ENCODE results near the gene FHDC1.

FHDC1 gene

GRCh38 chr4:152970102-152970820 lies 34.1 kb downstream of the FHDC1 start:
- ChIA-PET POLR2A (interaction anchor here (0.8 kb wide), 1 partner anchor 31 kb away, joined by 3 read pairs; no protein-coding TSS in a partner anchor), CTCF (interaction anchor here (0.9 kb wide), 2 partner anchors 14 to 113 kb away, joined by 3 to 5 read pairs; no protein-coding TSS in a partner anchor)
- TF ChIP-seq ARNT (IDR thresholded peaks at IDR 0.05) (no peak), PKNOX1 (IDR thresholded peaks at IDR 0.05) (peak; percentile 46), ELF4 (IDR thresholded peaks at IDR 0.05) (no peak), NFRKB (IDR thresholded peaks at IDR 0.05) (no peak)
- DNase-seq (ENCODE audit: extremely low spot score), result no peak

GRCh38 chr4:152971053-152971452 lies 34.9 kb downstream of the FHDC1 start:
- CTCF ChIA-PET, result no interaction called here
- POLR2A ChIA-PET, result interaction anchor here (0.8 kb wide), 1 partner anchor 30 kb away, joined by 3 read pairs; no protein-coding TSS in a partner anchor
- TF ChIP-seq ZNF384 (IDR thresholded peaks at IDR 0.05) (no peak), PKNOX1 (IDR thresholded peaks at IDR 0.05) (no peak), ELF4 (IDR thresholded peaks at IDR 0.05) (no peak), FOXA1 (IDR thresholded peaks at IDR 0.05) (no peak), TARDBP (IDR thresholded peaks at IDR 0.05) (no peak), SP1 (IDR thresholded peaks at IDR 0.05) (no peak), ARNT (IDR thresholded peaks at IDR 0.05) (no peak), SUZ12 (IDR thresholded peaks at IDR 0.05) (no peak), CTBP1 (IDR thresholded peaks at IDR 0.05; ENCODE audit: borderline replicate concordance) (no peak), HDGF (IDR thresholded peaks at IDR 0.05; ENCODE audit: borderline replicate concordance) (no peak), LEF1 (IDR thresholded peaks at IDR 0.05; ENCODE audit: borderline replicate concordance) (no peak), NFRKB (IDR thresholded peaks at IDR 0.05) (no peak), L3MBTL2 (conservative IDR thresholded peaks at IDR 0.05) (no peak), BHLHE40 (IDR thresholded peaks at IDR 0.05; ENCODE audit: borderline replicate concordance) (no peak), FOXK2 (IDR thresholded peaks at IDR 0.05) (no peak), FOXM1 (IDR thresholded peaks at IDR 0.05; ENCODE audit: borderline replicate concordance) (no peak)
- DNase-seq (ENCODE audit: extremely low spot score), result no peak

DNA sequence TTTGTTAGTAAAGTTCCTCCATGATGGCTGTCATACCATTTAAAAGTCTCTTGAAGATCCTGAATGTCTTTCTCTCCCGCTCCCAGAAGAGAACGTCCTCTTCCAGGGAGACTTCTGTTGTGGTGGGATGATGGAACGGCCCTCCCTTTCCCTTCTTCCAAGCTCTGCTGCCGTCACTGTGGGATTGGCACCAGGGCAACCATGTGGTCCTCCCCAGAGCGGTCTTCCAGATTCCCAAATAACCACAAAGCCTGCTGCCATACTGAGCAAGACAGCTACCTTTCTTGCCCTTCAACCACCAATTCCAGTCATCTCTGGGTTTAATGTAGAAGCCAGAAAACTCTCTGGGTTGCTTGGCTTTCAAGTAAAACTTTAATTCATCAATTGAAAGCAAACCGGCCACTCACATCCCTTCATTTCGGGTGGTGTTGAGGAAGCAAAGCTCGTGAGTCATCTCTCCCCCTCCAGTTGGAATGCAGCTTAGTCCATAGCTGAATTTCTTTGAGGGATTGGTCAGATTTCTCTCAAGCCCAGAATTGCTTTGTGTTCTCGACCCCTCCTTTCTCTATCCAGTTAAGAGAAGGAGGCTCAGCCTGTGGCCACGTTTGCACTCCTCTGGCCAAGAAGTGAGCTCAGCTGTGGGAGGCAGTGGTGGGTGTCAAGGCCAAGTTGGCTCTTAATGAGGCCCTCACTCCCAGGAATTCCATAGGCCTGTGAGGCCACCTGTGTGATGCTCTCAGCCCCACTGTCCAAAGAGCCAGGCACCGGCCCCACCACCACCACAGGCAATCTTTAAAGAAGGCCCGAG lies 36.9 kb downstream of the FHDC1 start:
- TF ChIP-seq SP1 (IDR thresholded peaks at IDR 0.05), result no peak
- ChIA-PET CTCF (no interaction called here), POLR2A (interaction anchor here (0.6 kb wide), 1 partner anchor 1218 kb away, joined by 3 read pairs; no protein-coding TSS in a partner anchor)
- no peak for DNase-seq (ENCODE audit: extremely low spot score)

- ChIA-PET CTCF (no interaction called here), POLR2A (no interaction called here)
- no peak for DNase-seq (ENCODE audit: extremely low spot score)
- TF ChIP-seq CTBP1 (IDR thresholded peaks at IDR 0.05; ENCODE audit: borderline replicate concordance), result no peak
- TF ChIP-seq SUZ12 (IDR thresholded peaks at IDR 0.05), result no peak
- TF ChIP-seq FOXK2 (IDR thresholded peaks at IDR 0.05), result no peak
- TF ChIP-seq BHLHE40 (IDR thresholded peaks at IDR 0.05; ENCODE audit: borderline replicate concordance), result no peak
- TF ChIP-seq HDGF (IDR thresholded peaks at IDR 0.05; ENCODE audit: borderline replicate concordance), result no peak
- TF ChIP-seq L3MBTL2 (conservative IDR thresholded peaks at IDR 0.05), result no peak
- TF ChIP-seq ARNT (IDR thresholded peaks at IDR 0.05), result no peak
- TF ChIP-seq FOXA1 (IDR thresholded peaks at IDR 0.05), result no peak
- no peak for TF ChIP-seq ZNF384 (IDR thresholded peaks at IDR 0.05)
- TF ChIP-seq FOXM1 (IDR thresholded peaks at IDR 0.05; ENCODE audit: borderline replicate concordance), result no peak
- TF ChIP-seq PKNOX1 (IDR thresholded peaks at IDR 0.05), result no peak
- no peak for TF ChIP-seq SP1 (IDR thresholded peaks at IDR 0.05)
- TF ChIP-seq ELF4 (IDR thresholded peaks at IDR 0.05), result no peak
- no peak for TF ChIP-seq NFRKB (IDR thresholded peaks at IDR 0.05)
These were observed 37.7 kb downstream of the FHDC1 start for GRCh38 chr4:152973629-152974467.

DNA sequence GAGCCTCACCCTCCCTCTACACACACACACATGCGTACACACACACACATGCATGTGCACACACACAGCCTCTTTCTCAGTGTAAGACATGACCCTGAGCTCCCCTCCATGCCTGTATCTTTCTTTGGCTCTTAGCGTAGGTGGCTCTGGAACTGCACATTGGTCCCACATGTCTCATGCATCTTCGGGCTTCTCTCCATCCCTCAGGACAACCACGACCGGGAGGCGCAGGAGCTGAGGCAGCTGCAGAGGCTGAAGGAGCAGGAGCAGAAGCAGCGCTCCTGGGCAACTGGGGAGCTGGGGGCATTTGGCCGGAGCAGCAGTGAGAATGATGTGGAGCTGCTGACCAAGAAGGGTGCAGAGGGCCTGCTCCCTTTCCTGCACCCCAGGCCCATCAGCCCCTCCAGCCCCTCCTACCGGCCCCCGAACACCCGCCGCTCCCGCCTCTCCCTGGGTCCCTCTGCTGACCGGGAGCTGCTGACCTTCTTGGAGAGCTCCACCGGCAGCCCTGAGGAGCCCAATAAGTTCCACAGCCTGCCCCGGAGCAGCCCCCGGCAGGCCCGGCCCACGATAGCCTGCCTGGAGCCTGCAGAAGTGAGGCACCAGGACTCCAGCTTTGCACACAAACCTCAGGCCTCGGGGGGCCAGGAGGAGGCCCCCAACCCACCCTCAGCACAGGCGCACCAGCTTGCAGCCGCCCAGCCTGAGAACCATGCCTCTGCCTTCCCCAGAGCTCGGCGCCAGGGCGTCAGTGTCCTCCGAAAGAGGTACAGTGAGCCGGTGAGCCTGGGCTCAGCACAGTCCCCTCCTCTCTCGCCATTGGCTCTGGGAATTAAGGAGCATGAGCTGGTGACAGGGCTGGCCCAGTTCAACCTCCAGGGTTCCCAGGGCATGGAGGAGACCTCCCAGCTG lies 38.6 kb downstream of the FHDC1 start:
- ChIA-PET CTCF (interaction anchor here (0.7 kb wide), 1 partner anchor 38 kb away, joined by 3 read pairs; the partner anchor contains the start of gene FHDC1), POLR2A (no interaction called here)
- TF ChIP-seq FOXM1 (IDR thresholded peaks at IDR 0.05; ENCODE audit: borderline replicate concordance), result no peak
- no peak for TF ChIP-seq ZNF384 (IDR thresholded peaks at IDR 0.05)
- no peak for TF ChIP-seq LEF1 (IDR thresholded peaks at IDR 0.05; ENCODE audit: borderline replicate concordance)
- TF ChIP-seq TARDBP (IDR thresholded peaks at IDR 0.05), result no peak
- no peak for TF ChIP-seq SUZ12 (IDR thresholded peaks at IDR 0.05)
- TF ChIP-seq BHLHE40 (IDR thresholded peaks at IDR 0.05; ENCODE audit: borderline replicate concordance), result no peak
- TF ChIP-seq SP1 (IDR thresholded peaks at IDR 0.05), result no peak
- no peak for TF ChIP-seq ELF4 (IDR thresholded peaks at IDR 0.05)
- no peak for TF ChIP-seq FOXK2 (IDR thresholded peaks at IDR 0.05)
- TF ChIP-seq FOXA1 (IDR thresholded peaks at IDR 0.05), result no peak
- DNase-seq (ENCODE audit: extremely low spot score), result no peak

All from HEK293T (cell line).